Measurements from ENCODE around the gene DNAH9. TPM values are rescaled to one million over a fixed set of nuclear protein-coding genes. Genes with fewer than 3 reads are reported as not detected.

The DNAH9 gene
- total RNA-seq, 1 donor, result not detected

GRCh38 chr17:11564589-11565380, 33.5 kb upstream of the DNAH9 start:
- H3K4me3 ChIP-seq (ENCODE audit: low read depth, low read length), result no peak overlapping the region
- no peak for TF ChIP-seq CTCF (IDR thresholded peaks at IDR 0.05; ENCODE audit: insufficient read depth, low read depth, low read length)
- no peak for DNase-seq (ENCODE audit: low read depth)

- no peak for TF ChIP-seq CTCF (IDR thresholded peaks at IDR 0.05; ENCODE audit: insufficient read depth, low read depth, low read length)
- no peak overlapping the region for H3K4me3 ChIP-seq (ENCODE audit: low read depth, low read length)
- DNase-seq (ENCODE audit: low read depth), result no peak
Measured at GRCh38 chr17:11565591-11565990, 32.7 kb upstream of the DNAH9 start.

- H3K4me3 ChIP-seq (ENCODE audit: low read depth, low read length), result no peak overlapping the region
- no peak for TF ChIP-seq CTCF (IDR thresholded peaks at IDR 0.05; ENCODE audit: insufficient read depth, low read depth, low read length)
- DNase-seq (ENCODE audit: low read depth), result no peak
Measured at GRCh38 chr17:11578998-11579397, 19.3 kb upstream of the DNAH9 start.

GRCh38 chr17:11580677-11581076, 17.6 kb upstream of the DNAH9 start:
- no peak overlapping the region for H3K4me3 ChIP-seq (ENCODE audit: low read depth, low read length)
- TF ChIP-seq CTCF (IDR thresholded peaks at IDR 0.05; ENCODE audit: insufficient read depth, low read depth, low read length), result no peak
- DNase-seq (ENCODE audit: low read depth), result no peak

- no peak overlapping the region for H3K4me3 ChIP-seq (ENCODE audit: low read depth, low read length)
- DNase-seq (ENCODE audit: low read depth), result no peak
- no peak for TF ChIP-seq CTCF (IDR thresholded peaks at IDR 0.05; ENCODE audit: insufficient read depth, low read depth, low read length)
Measured at GRCh38 chr17:11582217-11582616, 16.1 kb upstream of the DNAH9 start.

- TF ChIP-seq CTCF (IDR thresholded peaks at IDR 0.05; ENCODE audit: insufficient read depth, low read depth, low read length), result no peak
- no peak for DNase-seq (ENCODE audit: low read depth)
- H3K4me3 ChIP-seq (ENCODE audit: low read depth, low read length), result no peak overlapping the region
Measured at GRCh38 chr17:11583306-11583992, 14.8 kb upstream of the DNAH9 start.

All from fibroblast of villous mesenchyme (primary cell).